MM.1S (cell line): Measurements from ENCODE around the gene MSI1.

Source experiments
- DNase-seq: peaks from one replicate; pipeline ENCODE4 v3.0.0-alpha.2; 2015
- H2AFZ ChIP-seq: fragments of 300-600 bp; sonication (generic); 2 replicates; pipeline ENCODE4 v1.6.0; 2016; ENCODE audit warnings: antibody characterized with exemption, low read length
- H3F3A ChIP-seq: fragments of 300-600 bp; sonication (generic); 2 replicates; pipeline ENCODE4 v1.6.1; 2016; ENCODE audit warnings: mild to moderate bottlenecking, antibody characterized with exemption, low read length, moderate library complexity, mixed read lengths; ENCODE audit not compliant: insufficient read depth
- H3K27ac ChIP-seq: fragments of 300-600 bp; sonication (generic); 2 replicates; pipeline ENCODE4 v1.5.1; 2016; ENCODE audit warnings: mild to moderate bottlenecking, low read length
- H3K27me3 ChIP-seq: fragments of 300-600 bp; sonication (generic); replicated peaks from 2 replicates; pipeline ENCODE4 v1.6.0; 2016; ENCODE audit warnings: low read length; ENCODE audit not compliant: insufficient read depth
- H3K36me3 ChIP-seq: fragments of 300-600 bp; sonication (generic); replicated peaks from 2 replicates; pipeline ENCODE4 v1.6.1; 2016; ENCODE audit warnings: mild to moderate bottlenecking, low read length, mixed read lengths; ENCODE audit not compliant: insufficient read depth
- H3K4me1 ChIP-seq: fragments of 300-600 bp; sonication (generic); 2 replicates; pipeline ENCODE4 v1.6.1; 2016; ENCODE audit warnings: low read length, mixed read lengths
- H3K4me2 ChIP-seq: fragments of 300-600 bp; sonication (generic); 2 replicates; pipeline ENCODE4 v1.6.0; 2016; ENCODE audit warnings: low read depth, low read length
- H3K4me3 ChIP-seq: fragments of 300-600 bp; sonication (generic); 2 replicates; pipeline ENCODE4 v1.5.1; 2016; ENCODE audit warnings: low read length, mixed read lengths
- H3K79me2 ChIP-seq: fragments of 300-600 bp; sonication (generic); 2 replicates; pipeline ENCODE4 v1.6.1; 2016; ENCODE audit warnings: mixed run types, low read length, mixed read lengths
- H3K9ac ChIP-seq: fragments of 300-600 bp; sonication (generic); 2 replicates; pipeline ENCODE4 v1.6.1; 2016; ENCODE audit warnings: low read length, mixed read lengths
- H3K9me2 ChIP-seq: fragments of 300-600 bp; sonication (generic); replicated peaks from 2 replicates; pipeline ENCODE4 v1.6.1; 2016; ENCODE audit warnings: mild to moderate bottlenecking, low read length, mixed read lengths; ENCODE audit not compliant: insufficient read depth
- H3K9me3 ChIP-seq: fragments of 300-600 bp; sonication (generic); replicated peaks from 2 replicates; pipeline ENCODE4 v1.6.1; 2016; ENCODE audit warnings: mild to moderate bottlenecking, low read length, mixed read lengths; ENCODE audit not compliant: insufficient read depth
- H4K20me1 ChIP-seq: fragments of 300-600 bp; sonication (generic); 2 replicates; pipeline ENCODE4 v1.6.1; 2016; ENCODE audit warnings: mild to moderate bottlenecking, low read length, moderate library complexity, mixed read lengths; ENCODE audit not compliant: insufficient read depth
- CTCF ChIP-seq: fragments of 300-600 bp; sonication (generic); IDR thresholded peaks from 2 replicates; pipeline ENCODE4 v1.5.1; 2016; ENCODE audit warnings: antibody characterized with exemption, low read length, mixed read lengths
- EZH2 ChIP-seq: fragments of 300-600 bp; sonication (generic); optimal IDR thresholded peaks from 2 replicates; pipeline ENCODE3; 2017; ENCODE audit warnings: low read depth, mild to moderate bottlenecking, antibody characterized with exemption, low read length, mixed read lengths
- EZH2phosphoT487 ChIP-seq: fragments of 300-600 bp; sonication (generic); IDR thresholded peaks from 2 replicates; pipeline ENCODE4 v1.6.1; 2018; ENCODE audit warnings: antibody characterized with exemption, low read length

Gene MSI1

GRCh38 chr12:120332041-120332440 lies 36.9 kb downstream of the MSI1 start:
- no peaks in the 10 kb centered on the region for H3F3A ChIP-seq
- TF ChIP-seq CTCF (no peak), EZH2phosphoT487 (no peak), EZH2 (no peak)
- no peaks in the 10 kb centered on the region for H4K20me1 ChIP-seq
- H3K4me3 ChIP-seq = no peak overlapping the region
- H3K27ac ChIP-seq = no peak overlapping the region
- no peaks in the 10 kb centered on the region for H3K9me3 ChIP-seq
- DNase-seq = no peak
- no peaks in the 10 kb centered on the region for H3K27me3 ChIP-seq
- H3K4me1 ChIP-seq = no peaks in the 10 kb centered on the region
- H3K9me2 ChIP-seq = no peaks in the 10 kb centered on the region
- no peak overlapping the region for H3K9ac ChIP-seq
- H3K4me2 ChIP-seq = no peak overlapping the region
- H3K79me2 ChIP-seq = no peaks in the 10 kb centered on the region
- no peak overlapping the region for H2AFZ ChIP-seq
- H3K36me3 ChIP-seq = no peaks in the 10 kb centered on the region

GRCh38 chr12:120331390-120331789 lies 37.6 kb downstream of the MSI1 start:
- Histone ChIP-seq H2AFZ (no peak overlapping the region), H3K27ac (no peak overlapping the region), H3K4me3 (no peak overlapping the region), H3K9me3 (no peaks in the 10 kb centered on the region), H3K9me2 (no peaks in the 10 kb centered on the region), H4K20me1 (no peaks in the 10 kb centered on the region), H3K4me1 (no peaks in the 10 kb centered on the region), H3K9ac (no peak overlapping the region), H3K27me3 (no peaks in the 10 kb centered on the region), H3K4me2 (no peak overlapping the region), H3K36me3 (no peaks in the 10 kb centered on the region), H3K79me2 (no peaks in the 10 kb centered on the region), H3F3A (no peaks in the 10 kb centered on the region)
- no peak for TF ChIP-seq CTCF
- no peak for TF ChIP-seq EZH2
- no peak for TF ChIP-seq EZH2phosphoT487
- DNase-seq = no peak

- no peak for DNase-seq
- no peaks in the 10 kb centered on the region for H4K20me1 ChIP-seq
- H3K4me1 ChIP-seq = no peaks in the 10 kb centered on the region
- no peak overlapping the region for H3K4me3 ChIP-seq
- H3K36me3 ChIP-seq = no peaks in the 10 kb centered on the region
- no peak overlapping the region for H3K9ac ChIP-seq
- no peak overlapping the region for H3K27ac ChIP-seq
- H3K9me3 ChIP-seq = no peaks in the 10 kb centered on the region
- no peaks in the 10 kb centered on the region for H3K27me3 ChIP-seq
- H3K79me2 ChIP-seq = no peaks in the 10 kb centered on the region
- H3F3A ChIP-seq = no peaks in the 10 kb centered on the region
- no peaks in the 10 kb centered on the region for H3K9me2 ChIP-seq
- TF ChIP-seq EZH2phosphoT487 = no peak
- no peak for TF ChIP-seq CTCF
- TF ChIP-seq EZH2 = no peak
- no peak overlapping the region for H3K4me2 ChIP-seq
- H2AFZ ChIP-seq = no peak overlapping the region
These were observed 40.7 kb downstream of the MSI1 start for GRCh38 chr12:120328228-120328627.

GRCh38 chr12:120327593-120327992 lies 41.4 kb downstream of the MSI1 start, which contains the start of gene PLA2G1B:
PLA2G1B (minus strand) TSS chr12:120327779; CDS start chr12:120327753, 26 bp downstream.
- H3F3A ChIP-seq = no peaks in the 10 kb centered on the region
- H3K4me2 ChIP-seq = no peak within 1 kb of the TSS
- no peaks in the 10 kb centered on the region for H4K20me1 ChIP-seq
- H3K4me1 ChIP-seq = no peaks in the 10 kb centered on the region
- H3K27me3 ChIP-seq = no peaks in the 10 kb centered on the region
- TF ChIP-seq EZH2 (no peak), CTCF (no peak), EZH2phosphoT487 (no peak)
- H3K9ac ChIP-seq = no peak within 1 kb of the TSS
- H3K36me3 ChIP-seq = no peaks in the 10 kb centered on the region
- H2AFZ ChIP-seq = no peak within 1 kb of the TSS
- no peak within 1 kb of the TSS for H3K4me3 ChIP-seq
- no peaks in the 10 kb centered on the region for H3K79me2 ChIP-seq
- no peak for DNase-seq
- no peak within 1 kb of the TSS for H3K27ac ChIP-seq
- H3K9me3 ChIP-seq = no peaks in the 10 kb centered on the region
- H3K9me2 ChIP-seq = no peaks in the 10 kb centered on the region
